Mucosa of rectum (tissue), 2 donors: ENCODE data around the gene DNASE1L2.

ENCODE experiments used
- H3K27ac ChIP-seq, 2 donors: one replicate each; pipeline ENCODE4 v1.7.0; 2013; ENCODE audit warnings: inconsistent platforms in 2 of 2, low read depth in 2 of 2, low read length in 2 of 2
- H3K27me3 ChIP-seq, 2 donors: one replicate each; pipeline ENCODE4 v1.7.0; 2013; ENCODE audit warnings: low read length in 2 of 2; ENCODE audit not compliant: control insufficient read depth in 2 of 2, insufficient read depth in 2 of 2
- H3K36me3 ChIP-seq, 2 donors: one replicate each; pipeline ENCODE4 v1.7.0; 2013; ENCODE audit warnings: low read length in 2 of 2; ENCODE audit not compliant: control insufficient read depth in 2 of 2, insufficient read depth in 2 of 2
- H3K4me1 ChIP-seq, 2 donors: one replicate each; pipeline ENCODE4 v1.7.0; 2013; ENCODE audit warnings: low read length in 2 of 2, mild to moderate bottlenecking in 1 of 2; ENCODE audit not compliant: control insufficient read depth in 2 of 2, insufficient read depth in 2 of 2
- H3K4me3 ChIP-seq, 2 donors: one replicate each; pipeline ENCODE4 v1.7.0; 2013; ENCODE audit warnings: low read length in 2 of 2
- H3K9ac ChIP-seq, 2 donors: one replicate each; pipeline ENCODE4 v1.7.0; 2013; ENCODE audit warnings: low read length in 2 of 2, low read depth in 1 of 2, mild to moderate bottlenecking in 1 of 2
- H3K9me3 ChIP-seq, 2 donors: one replicate each; pipeline ENCODE4 v1.7.0; 2013; ENCODE audit warnings: low read length in 2 of 2; ENCODE audit not compliant: control insufficient read depth in 2 of 2
- donor health status: healthy.
- donor health status: Normal muscosa, but diverticular disease.

Gene DNASE1L2

GRCh38 chr16:2232094-2232990, 3.9 kb upstream of the DNASE1L2 start:
- Histone ChIP-seq H3K27ac (no peak overlapping the region), H3K4me1 (peaks cover 11 to 14% of the 10 kb centered on the region in 2 donors), H3K9ac (no peak overlapping the region), H3K36me3 (peaks cover 49 to 63% of the 10 kb centered on the region in 2 donors), H3K9me3 (no peaks in the 10 kb centered on the region), H3K27me3 (peaks cover 5 to 10% of the 10 kb centered on the region in 2 donors), H3K4me3 (no peak overlapping the region)

DNA sequence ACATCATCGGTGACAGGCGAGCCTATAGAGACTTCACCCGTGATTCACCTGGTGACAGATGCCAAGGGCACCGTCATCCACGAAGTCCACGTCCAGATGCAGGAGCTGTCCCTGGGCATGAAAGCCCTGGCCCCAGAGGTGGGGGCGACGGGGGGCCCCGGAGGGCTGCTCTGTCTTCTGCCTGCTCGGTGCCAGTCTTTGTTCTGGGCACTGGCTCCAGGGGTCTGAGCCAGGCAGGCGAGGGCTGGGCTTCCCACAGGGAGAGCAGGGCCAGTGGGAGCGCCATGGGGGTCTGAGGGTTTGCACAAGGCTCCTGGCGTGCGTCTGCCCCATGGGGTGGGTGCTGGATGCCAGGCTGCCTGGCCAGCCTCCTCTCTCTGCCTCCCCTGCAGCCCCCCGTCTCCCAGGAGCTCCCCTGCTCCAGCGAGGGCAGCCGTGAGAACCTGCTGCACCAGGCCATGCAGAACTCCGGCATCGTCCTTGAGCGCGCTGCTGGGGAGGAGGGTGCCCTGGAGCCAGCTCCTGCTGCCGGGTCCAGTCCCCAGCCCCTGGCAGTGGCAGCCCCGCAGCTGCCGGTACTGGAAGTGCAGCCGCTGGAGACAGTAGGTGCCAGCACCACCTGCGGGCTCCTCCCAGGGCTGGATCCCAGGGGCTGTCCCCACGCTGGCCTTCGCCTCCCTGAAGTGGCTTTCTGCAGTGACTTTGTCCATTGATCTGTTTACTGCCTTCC, 3.0 kb upstream of the DNASE1L2 start:
- H3K4me3 ChIP-seq = no peak overlapping the region
- H3K36me3 ChIP-seq = peaks cover 49 to 61% of the 10 kb centered on the region in 2 donors
- H3K27ac ChIP-seq = no peak overlapping the region
- no peak overlapping the region for H3K9ac ChIP-seq
- H3K4me1 ChIP-seq = peaks cover 11 to 14% of the 10 kb centered on the region in 2 donors
- H3K27me3 ChIP-seq = peaks cover 9 to 17% of the 10 kb centered on the region in 2 donors
- no peaks in the 10 kb centered on the region for H3K9me3 ChIP-seq

- Histone ChIP-seq H3K36me3 (peaks cover 43 to 51% of the 10 kb centered on the region in 2 donors), H3K27me3 (peaks cover 9 to 17% of the 10 kb centered on the region in 2 donors), H3K9ac (no peak overlapping the region)
These were observed 2.1 kb upstream of the DNASE1L2 start for GRCh38 chr16:2233872-2234812.

DNA sequence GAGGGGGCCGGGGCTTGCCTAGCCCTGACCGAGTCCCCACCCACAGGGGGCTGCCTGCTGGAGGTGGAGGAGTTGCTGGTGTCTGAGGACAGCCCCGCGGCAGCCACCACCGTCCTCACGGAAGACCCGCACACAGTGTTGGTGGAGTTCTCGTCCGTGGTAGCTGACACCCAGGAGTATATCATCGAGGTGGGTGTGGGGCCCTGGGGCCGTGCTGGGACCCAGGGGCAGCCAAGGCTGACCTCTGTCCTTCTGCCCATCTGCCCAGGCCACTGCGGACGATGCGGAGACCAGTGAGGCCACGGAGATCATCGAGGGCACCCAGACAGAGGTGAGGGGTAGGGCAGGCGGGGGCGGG, 1.5 kb upstream of the DNASE1L2 start:
- Histone ChIP-seq H3K4me1 (peaks cover 11 to 14% of the 10 kb centered on the region in 2 donors), H3K9ac (no peak overlapping the region), H3K27ac (no peak overlapping the region), H3K36me3 (peaks cover 37 to 45% of the 10 kb centered on the region in 2 donors), H3K4me3 (no peak overlapping the region), H3K9me3 (no peaks in the 10 kb centered on the region), H3K27me3 (peaks cover 9 to 17% of the 10 kb centered on the region in 2 donors)

More at GRCh38 chr16:2233872-2234812, 2.1 kb upstream of the DNASE1L2 start:
- Histone ChIP-seq H3K4me3 (no peak overlapping the region), H3K9me3 (no peaks in the 10 kb centered on the region), H3K27ac (no peak overlapping the region), H3K4me1 (peaks cover 11 to 14% of the 10 kb centered on the region in 2 donors)

- Histone ChIP-seq H3K4me3 (no peak overlapping the region), H3K9me3 (no peaks in the 10 kb centered on the region), H3K27me3 (peaks cover 9 to 17% of the 10 kb centered on the region in 2 donors), H3K4me1 (peaks cover 11 to 14% of the 10 kb centered on the region in 2 donors), H3K27ac (no peak overlapping the region), H3K9ac (no peak overlapping the region), H3K36me3 (peaks cover 34 to 43% of the 10 kb centered on the region in 2 donors)
These were observed 1.0 kb upstream of the DNASE1L2 start for GRCh38 chr16:2235234-2235651.

DNA sequence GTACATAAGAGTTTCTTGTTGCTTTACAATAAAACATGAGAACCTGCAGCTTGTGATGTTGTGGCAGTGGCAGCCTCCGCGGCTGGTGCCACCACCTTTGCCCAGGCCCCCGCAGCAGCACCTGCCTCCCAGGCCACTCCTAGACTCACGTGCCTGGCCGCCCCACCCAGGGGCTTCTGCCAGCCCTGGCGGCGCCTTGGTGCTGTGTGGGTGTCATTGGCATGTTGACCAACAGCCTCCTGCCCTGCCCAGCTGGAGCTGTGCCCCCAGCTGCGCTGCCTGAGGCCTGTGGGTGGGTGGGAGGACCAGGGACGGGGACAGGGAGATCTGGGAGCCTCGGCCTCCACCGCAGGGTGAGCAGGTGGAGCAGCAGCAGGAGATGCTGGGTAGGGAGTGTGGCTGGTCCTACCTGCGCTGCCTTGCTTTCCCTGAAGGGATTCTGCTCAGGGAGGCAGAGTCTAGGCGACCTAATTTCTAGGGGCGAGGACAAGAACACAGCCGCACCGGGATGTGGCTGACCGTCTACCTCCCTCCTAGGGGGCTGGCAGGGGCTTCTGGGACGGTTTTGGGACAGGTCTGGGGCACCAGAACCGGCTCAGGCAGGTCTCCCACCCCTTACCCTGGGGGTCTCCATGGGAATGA, 428 bp upstream of the DNASE1L2 start:
- H3K4me3 ChIP-seq = no peak overlapping the region
- H3K27ac ChIP-seq = no peak overlapping the region
- H3K9ac ChIP-seq = no peak overlapping the region
- peaks cover 9 to 17% of the 10 kb centered on the region in 2 donors for H3K27me3 ChIP-seq
- no peaks in the 10 kb centered on the region for H3K9me3 ChIP-seq
- H3K4me1 ChIP-seq = peaks cover 11 to 14% of the 10 kb centered on the region in 2 donors
- peaks cover 34 to 39% of the 10 kb centered on the region in 2 donors for H3K36me3 ChIP-seq

GRCh38 chr16:2237102-2237482, 848 bp downstream of the DNASE1L2 start:
- no peak overlapping the region for H3K9ac ChIP-seq
- H3K36me3 ChIP-seq = peaks cover 25 to 29% of the 10 kb centered on the region in 2 donors
- H3K27me3 ChIP-seq = peaks cover 9 to 17% of the 10 kb centered on the region in 2 donors
- no peak overlapping the region for H3K27ac ChIP-seq
- H3K4me1 ChIP-seq = peaks cover 11 to 14% of the 10 kb centered on the region in 2 donors
- no peak overlapping the region for H3K4me3 ChIP-seq
- no peaks in the 10 kb centered on the region for H3K9me3 ChIP-seq

DNA sequence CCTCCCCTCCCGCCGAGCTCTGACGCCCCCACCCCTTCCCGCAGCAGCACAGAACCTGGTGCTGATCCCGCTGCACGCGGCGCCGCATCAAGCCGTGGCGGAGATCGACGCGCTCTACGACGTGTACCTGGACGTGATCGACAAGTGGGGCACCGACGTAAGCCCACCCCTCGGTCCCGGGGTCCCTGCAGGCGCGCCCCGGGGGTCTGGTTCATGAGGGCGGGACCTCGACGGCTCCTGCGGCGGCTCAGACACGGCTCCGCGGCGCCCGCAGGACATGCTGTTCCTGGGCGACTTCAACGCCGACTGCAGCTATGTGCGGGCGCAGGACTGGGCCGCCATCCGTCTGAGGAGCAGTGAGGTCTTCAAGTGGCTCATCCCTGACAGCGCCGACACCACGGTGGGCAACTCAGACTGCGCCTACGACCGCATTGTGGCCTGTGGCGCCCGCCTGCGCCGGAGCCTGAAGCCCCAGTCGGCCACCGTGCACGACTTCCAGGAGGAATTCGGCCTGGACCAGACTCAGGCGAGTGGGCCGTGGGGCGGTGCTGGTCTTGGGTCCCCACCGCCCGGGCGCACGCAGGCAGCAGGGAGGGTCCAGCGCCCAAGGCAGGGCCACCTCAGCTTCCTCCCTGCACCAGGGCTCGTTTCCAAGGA, 1.4 kb downstream of the DNASE1L2 start:
- H3K27me3 ChIP-seq = peaks cover 9 to 17% of the 10 kb centered on the region in 2 donors

More for the DNA sequence above, 1.4 kb downstream of the DNASE1L2 start:
- Histone ChIP-seq H3K27ac (no peak overlapping the region), H3K36me3 (peaks cover 20 to 31% of the 10 kb centered on the region in 2 donors), H3K4me3 (no peak overlapping the region), H3K9me3 (no peaks in the 10 kb centered on the region), H3K9ac (no peak overlapping the region), H3K4me1 (peaks cover 11 to 14% of the 10 kb centered on the region in 2 donors)
